MM.1S (cell line): ENCODE data around the gene RPN2.

Experiments
- EZH2 ChIP-seq: fragments of 300-600 bp; sonication (generic); optimal IDR thresholded peaks from 2 replicates; pipeline ENCODE3; 2017; ENCODE audit warnings: low read depth, mild to moderate bottlenecking, antibody characterized with exemption, low read length, mixed read lengths
- TF ChIP-seq, protein P1 (sequence below): fragments of 300-600 bp; sonication (generic); IDR thresholded peaks from 2 replicates; pipeline ENCODE4 v1.5.1; 2016; ENCODE audit warnings: antibody characterized with exemption, low read length, mixed read lengths

DNA sequence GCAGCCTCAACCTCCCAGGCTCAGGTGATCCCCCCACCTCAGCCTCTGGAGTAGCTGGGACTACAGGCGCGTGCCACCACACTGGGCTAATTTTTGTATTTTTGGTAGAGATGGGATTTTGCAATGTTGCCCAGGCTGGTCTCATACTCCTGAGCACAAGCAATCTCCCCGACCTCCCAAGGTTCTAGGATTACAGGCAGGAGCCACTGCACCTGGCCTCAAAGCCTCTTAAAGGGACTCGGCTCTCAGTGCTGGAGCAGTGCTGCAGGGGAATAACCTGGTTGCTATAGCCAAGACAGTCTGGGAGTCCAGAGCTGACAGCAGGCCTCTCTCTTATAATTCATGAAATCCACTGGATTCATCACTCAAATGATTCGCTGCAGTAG is 65.4 kb downstream of the RPN2 start:
- TF ChIP-seq, protein P1, sequence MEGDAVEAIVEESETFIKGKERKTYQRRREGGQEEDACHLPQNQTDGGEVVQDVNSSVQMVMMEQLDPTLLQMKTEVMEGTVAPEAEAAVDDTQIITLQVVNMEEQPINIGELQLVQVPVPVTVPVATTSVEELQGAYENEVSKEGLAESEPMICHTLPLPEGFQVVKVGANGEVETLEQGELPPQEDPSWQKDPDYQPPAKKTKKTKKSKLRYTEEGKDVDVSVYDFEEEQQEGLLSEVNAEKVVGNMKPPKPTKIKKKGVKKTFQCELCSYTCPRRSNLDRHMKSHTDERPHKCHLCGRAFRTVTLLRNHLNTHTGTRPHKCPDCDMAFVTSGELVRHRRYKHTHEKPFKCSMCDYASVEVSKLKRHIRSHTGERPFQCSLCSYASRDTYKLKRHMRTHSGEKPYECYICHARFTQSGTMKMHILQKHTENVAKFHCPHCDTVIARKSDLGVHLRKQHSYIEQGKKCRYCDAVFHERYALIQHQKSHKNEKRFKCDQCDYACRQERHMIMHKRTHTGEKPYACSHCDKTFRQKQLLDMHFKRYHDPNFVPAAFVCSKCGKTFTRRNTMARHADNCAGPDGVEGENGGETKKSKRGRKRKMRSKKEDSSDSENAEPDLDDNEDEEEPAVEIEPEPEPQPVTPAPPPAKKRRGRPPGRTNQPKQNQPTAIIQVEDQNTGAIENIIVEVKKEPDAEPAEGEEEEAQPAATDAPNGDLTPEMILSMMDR = no peak
- TF ChIP-seq EZH2 = no peak
